ENCODE data around the gene TYW1.
"Not testable (repeated sequence)": the region's sequence is repeated elsewhere in the genome, so short reads cannot be mapped to it uniquely, and the experiment has no call there.

The TYW1 gene

DNA sequence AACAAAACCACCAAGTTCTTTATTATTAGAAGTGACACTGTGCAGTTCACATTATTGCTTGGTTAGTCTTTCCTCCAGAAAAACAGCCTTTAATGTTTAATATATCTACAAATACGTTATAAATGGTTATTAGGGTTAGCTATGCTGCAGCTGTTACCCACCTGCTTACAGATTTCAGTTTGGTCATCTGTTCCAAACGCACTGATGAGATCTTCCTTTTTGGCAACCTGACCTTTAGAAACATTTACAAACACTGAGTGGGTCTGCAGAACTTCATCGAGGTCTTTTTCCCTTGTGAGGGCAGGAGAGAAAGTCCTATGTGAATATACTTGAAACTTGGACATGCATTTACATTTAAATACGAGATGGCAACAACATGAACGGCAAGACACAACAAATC, 2.6 kb upstream of the TYW1 start:
- not testable (repeated sequence) for DNase-seq (ENCODE audit: low read depth in 3 of 3)

- peak; percentile 6 to 27 (median 25) for DNase-seq (ENCODE audit: low read depth in 3 of 3)
These were observed 2.0 kb upstream of the TYW1 start for GRCh38 chr7:66994691-66995049.

- peak; percentile 82 to 93 (median 89) for DNase-seq (ENCODE audit: low read depth in 3 of 3)
These were observed 1.4 kb upstream of the TYW1 start, which contains the start of gene SBDS for GRCh38 chr7:66995050-66995776. SBDS (minus strand) TSS chr7:66995586; CDS start chr7:66995417, 169 bp downstream.

DNA sequence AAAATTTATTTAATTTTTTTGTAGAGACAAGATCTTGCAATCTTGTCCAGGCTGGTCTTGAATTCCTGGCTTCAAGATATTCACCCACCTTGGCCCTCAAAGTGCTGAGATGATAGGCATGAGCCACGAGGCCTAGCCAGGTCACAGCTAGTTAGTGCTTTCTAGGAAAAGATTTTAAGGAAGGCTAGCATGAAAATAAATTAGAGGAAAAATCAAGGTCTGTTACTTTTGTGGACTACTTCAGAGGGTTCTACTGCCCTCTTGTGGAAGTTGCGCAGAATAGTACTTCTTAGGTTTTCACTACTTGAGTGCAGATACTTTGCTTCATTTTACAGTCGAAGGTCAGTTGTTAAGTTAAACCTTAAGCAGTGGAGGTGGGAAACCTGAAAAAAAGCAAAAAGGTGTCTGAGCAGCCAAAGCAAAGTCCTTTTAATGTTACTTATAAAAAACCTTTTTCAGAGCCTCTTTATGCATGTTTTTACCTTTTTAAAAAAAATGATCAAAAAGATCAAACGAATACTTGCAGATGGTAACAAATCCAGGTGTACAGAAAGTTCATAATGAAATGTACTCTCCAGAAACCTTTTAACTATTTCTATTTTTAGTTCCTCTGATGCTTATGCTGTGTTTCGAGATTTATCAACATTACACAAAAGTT, 4.1 kb downstream of the TYW1 start:
- DNase-seq (ENCODE audit: low read depth in 3 of 3): not testable (repeated sequence)

- not testable (repeated sequence) for DNase-seq (ENCODE audit: low read depth in 3 of 3)
These were observed 7.5 kb downstream of the TYW1 start for GRCh38 chr7:67004145-67004544.

DNA sequence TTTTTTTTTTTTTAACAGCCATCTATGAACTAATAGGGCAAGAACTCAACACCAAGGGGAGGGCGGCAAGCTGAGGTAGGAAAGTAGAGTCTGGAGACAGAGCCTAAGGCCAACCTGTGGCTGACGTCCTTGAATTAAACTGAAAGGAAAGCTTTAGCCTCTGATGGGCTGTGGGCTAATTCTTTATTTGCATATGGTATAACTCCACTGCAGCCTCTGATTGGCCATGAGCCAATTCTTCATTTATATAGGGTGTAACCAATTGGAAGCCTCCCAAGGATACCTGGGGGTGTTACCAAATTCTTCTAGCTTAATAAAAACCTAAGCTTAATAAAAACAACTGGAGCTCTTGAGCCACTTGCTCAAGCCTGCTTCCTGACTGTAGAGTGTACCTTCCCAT, 10.3 kb downstream of the TYW1 start:
- no peak for DNase-seq (ENCODE audit: low read depth in 3 of 3)

- DNase-seq (ENCODE audit: low read depth in 3 of 3): no peak
These were observed 11.6 kb downstream of the TYW1 start for GRCh38 chr7:67008260-67008659.

- not testable (repeated sequence) for DNase-seq (ENCODE audit: low read depth in 3 of 3)
These were observed 13.0 kb downstream of the TYW1 start for GRCh38 chr7:67009677-67010076.

- not testable (repeated sequence) for DNase-seq (ENCODE audit: low read depth in 3 of 3)
These were observed 17.5 kb downstream of the TYW1 start for GRCh38 chr7:67014076-67014622.

- DNase-seq (ENCODE audit: low read depth in 3 of 3): not testable (repeated sequence)
These were observed 21.3 kb downstream of the TYW1 start for GRCh38 chr7:67017971-67018370.

- no peak for DNase-seq (ENCODE audit: low read depth in 3 of 3)
These were observed 22.3 kb downstream of the TYW1 start for GRCh38 chr7:67018940-67019339.

- DNase-seq (ENCODE audit: low read depth in 3 of 3): no peak
These were observed 23.1 kb downstream of the TYW1 start for GRCh38 chr7:67019562-67020390.

DNA sequence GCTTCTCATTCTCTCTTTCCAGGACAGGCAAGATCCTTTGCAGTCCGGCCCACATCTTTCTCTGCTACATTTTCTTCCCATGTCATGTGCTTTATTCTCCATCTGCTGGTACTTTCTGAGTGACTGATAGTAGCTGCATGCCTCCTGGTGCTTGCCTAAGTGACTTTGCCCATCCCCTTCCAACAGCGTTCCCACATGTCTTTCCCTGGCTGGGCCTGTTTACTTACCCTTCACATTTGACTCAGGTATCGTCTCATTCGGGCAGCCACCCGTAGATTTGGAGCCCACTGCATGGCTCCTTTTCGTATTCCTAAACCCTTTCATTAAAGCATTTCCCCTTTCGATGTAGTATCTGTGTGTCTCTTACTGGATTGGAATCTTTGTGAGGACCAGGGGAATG, 24.6 kb downstream of the TYW1 start:
- DNase-seq (ENCODE audit: low read depth in 3 of 3): no peak

GRCh38 chr7:67022511-67022910, 25.9 kb downstream of the TYW1 start:
- DNase-seq (ENCODE audit: low read depth in 3 of 3): no peak

DNA sequence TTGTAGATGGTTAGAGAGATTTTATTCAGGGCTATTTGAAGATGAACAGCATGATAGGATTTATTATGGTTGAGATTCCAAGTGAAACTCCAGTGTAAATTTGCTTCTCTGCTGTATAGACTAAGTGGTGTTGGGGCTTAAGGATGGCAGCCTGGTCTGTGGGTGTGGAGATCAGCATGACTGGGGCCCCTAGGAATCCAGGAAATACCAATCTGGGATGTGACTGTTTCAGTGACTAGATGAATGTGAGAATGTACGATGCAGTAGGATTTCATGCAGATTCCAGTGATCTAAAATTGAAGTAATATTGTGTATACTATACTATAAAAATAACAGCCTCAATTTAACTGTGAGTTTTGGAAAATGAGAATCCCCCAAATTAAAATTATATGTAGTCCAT, 28.8 kb downstream of the TYW1 start:
- not testable (repeated sequence) for DNase-seq (ENCODE audit: low read depth in 3 of 3)

DNA sequence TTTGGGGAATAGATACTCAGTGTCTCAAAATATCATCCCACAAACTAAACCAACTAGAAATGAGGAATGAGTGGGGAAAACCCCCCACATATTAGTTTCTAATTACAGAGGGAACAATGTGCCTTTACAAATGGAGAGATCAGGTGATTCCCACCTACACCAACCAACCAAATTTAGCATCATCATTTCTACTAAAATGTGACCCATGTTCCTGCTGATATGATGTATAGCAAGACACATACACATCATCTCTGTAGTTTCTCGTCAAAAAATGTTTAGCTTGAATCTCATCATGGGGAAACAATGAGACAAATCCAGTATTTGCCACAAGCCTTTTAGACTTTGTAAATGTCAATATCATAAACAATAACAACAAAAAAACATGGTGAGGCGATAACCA, 35.1 kb downstream of the TYW1 start:
- not testable (repeated sequence) for DNase-seq (ENCODE audit: low read depth in 3 of 3)

- DNase-seq (ENCODE audit: low read depth in 3 of 3): no peak
These were observed 36.6 kb downstream of the TYW1 start for GRCh38 chr7:67033251-67033650.

- not testable (repeated sequence) for DNase-seq (ENCODE audit: low read depth in 3 of 3)
These were observed 40.1 kb downstream of the TYW1 start for GRCh38 chr7:67036432-67037395.

- not testable (repeated sequence) for DNase-seq (ENCODE audit: low read depth in 3 of 3)
These were observed 44.2 kb downstream of the TYW1 start for GRCh38 chr7:67040832-67041231.

GRCh38 chr7:67042781-67043558, 46.3 kb downstream of the TYW1 start:
- DNase-seq (ENCODE audit: low read depth in 3 of 3): not testable (repeated sequence)
